ENCODE results near the gene NOTCH4.

NOTCH4 gene

GRCh38 chr6:32158052-32158451 lies 65.8 kb downstream of the NOTCH4 start:
- no peaks in the 10 kb centered on the region for H3K4me1 ChIP-seq (ENCODE audit: control insufficient read depth, insufficient read depth, low read length)
- TF ChIP-seq ZBTB8A (tag by site-specific recombination; IDR thresholded peaks at IDR 0.05) (no peak), ZNF529 (tag by site-specific recombination; IDR thresholded peaks at IDR 0.05; ENCODE audit: insufficient replicate concordance) (peak; percentile 100)
- H3K36me3 ChIP-seq (ENCODE audit: control insufficient read depth in 2 of 2, insufficient read depth in 1 of 2, low read length in 2 of 2): peaks cover 29 to 54% of the 10 kb centered on the region in 2 experiments
- H3K9me3 ChIP-seq (ENCODE audit: control insufficient read depth, insufficient read depth, low read depth, low read length): no peaks in the 10 kb centered on the region
- no peak overlapping the region for H3K4me3 ChIP-seq (ENCODE audit: low read depth, low read length)
- ChIA-PET POLR2A (interaction anchor here (1.1 to 1.4 kb wide), 3 partner anchors 30 to 82 kb away, joined by 3 to 5 read pairs (median 4); partner anchors contain the start of gene ATF6B), CTCF (interaction anchor here (0.6 to 1.4 kb wide), 4 partner anchors 25 to 39 kb away, joined by 3 to 5 read pairs (median 3); no protein-coding TSS in a partner anchor)
- no peak overlapping the region for H3K27ac ChIP-seq (ENCODE audit: extremely low read depth, low read depth, low read length)

DNA sequence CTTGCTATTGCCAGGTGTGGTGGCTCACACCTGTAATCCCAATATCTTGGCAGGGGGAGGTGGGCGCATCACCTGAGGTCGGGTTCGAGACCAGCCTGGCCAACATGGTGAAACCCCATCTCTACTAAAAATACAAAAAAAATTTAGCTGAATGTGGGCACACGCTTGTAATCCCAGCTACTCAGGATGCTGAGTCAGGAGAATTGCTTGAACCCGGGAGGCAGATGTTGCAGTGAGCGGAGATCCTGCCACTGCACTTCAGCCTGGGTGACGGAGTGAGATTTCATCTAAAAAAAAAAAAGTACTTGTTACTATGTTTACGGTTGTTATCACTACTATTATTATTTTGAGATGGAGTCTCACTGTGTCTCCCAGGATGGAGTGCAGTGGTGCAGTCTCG lies 67.0 kb downstream of the NOTCH4 start:
- no peak for TF ChIP-seq ZNF837 (tag by site-specific recombination; IDR thresholded peaks at IDR 0.05)
- no peak for TF ChIP-seq ZNF701 (tag by site-specific recombination; IDR thresholded peaks at IDR 0.05)
- no peak for TF ChIP-seq ZNF121 (tag by site-specific recombination; IDR thresholded peaks at IDR 0.05)
- TF ChIP-seq ZNF658 (tag by site-specific recombination; IDR thresholded peaks at IDR 0.05): no peak
- no peak for TF ChIP-seq ZNF132 (tag by site-specific recombination; IDR thresholded peaks at IDR 0.05; ENCODE audit: borderline replicate concordance)
- no peaks in the 10 kb centered on the region for H3K9me3 ChIP-seq (ENCODE audit: control insufficient read depth, insufficient read depth, low read depth, low read length)
- ChIA-PET CTCF (interaction anchor here (1.8 kb wide), 1 partner anchor 39 kb away, joined by 6 read pairs; no protein-coding TSS in a partner anchor), POLR2A (no interaction called here)
- H3K4me1 ChIP-seq (ENCODE audit: control insufficient read depth, insufficient read depth, low read length): peaks cover 7% of the 10 kb centered on the region; the same call in 1 of the 2 replicates
- no peak overlapping the region for H3K4me3 ChIP-seq (ENCODE audit: low read depth, low read length)
- H3K36me3 ChIP-seq (ENCODE audit: control insufficient read depth in 2 of 2, insufficient read depth in 1 of 2, low read length in 2 of 2): peaks cover 28 to 43% of the 10 kb centered on the region in 2 experiments
- H3K27ac ChIP-seq (ENCODE audit: extremely low read depth, low read depth, low read length): no peak overlapping the region

DNA sequence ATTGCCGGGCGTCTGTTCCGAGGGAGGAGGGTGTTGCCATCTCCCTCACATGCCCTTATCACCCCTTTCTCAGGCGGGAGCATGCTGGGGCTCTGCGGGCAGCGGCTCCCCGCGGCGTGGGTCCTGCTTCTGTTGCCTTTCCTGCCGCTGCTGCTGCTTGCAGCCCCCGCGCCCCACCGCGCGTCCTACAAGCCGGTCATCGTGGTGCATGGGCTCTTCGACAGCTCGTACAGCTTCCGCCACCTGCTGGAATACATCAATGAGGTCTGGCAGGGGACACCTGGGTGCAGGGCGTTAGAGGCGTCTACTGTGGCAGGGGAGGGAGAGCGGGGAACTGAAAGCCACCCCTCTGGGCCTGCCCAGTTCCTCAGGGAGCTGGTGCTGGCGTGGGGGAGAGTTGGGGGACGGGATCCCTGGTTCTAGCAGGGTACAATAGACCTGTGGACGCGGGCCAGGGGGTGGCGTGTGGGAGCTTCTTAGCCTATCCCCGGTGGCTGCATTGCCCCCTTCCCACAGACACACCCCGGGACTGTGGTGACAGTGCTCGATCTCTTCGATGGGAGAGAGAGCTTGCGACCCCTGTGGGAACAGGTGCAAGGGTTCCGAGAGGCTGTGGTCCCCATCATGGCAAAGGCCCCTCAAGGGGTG lies 69.2 kb downstream of the NOTCH4 start:
- POLR2A ChIA-PET: interaction anchor here (0.6 to 1.2 kb wide), 6 partner anchors 12 to 51 kb away, joined by 3 to 8 read pairs (median 4); partner anchors contain the start of genes ATF6B and FKBPL
- Histone ChIP-seq H3K27ac (ENCODE audit: extremely low read depth, low read depth, low read length) (peak overlapping the region; percentile 80), H3K9me3 (ENCODE audit: control insufficient read depth, insufficient read depth, low read depth, low read length) (no peaks in the 10 kb centered on the region), H3K4me3 (ENCODE audit: low read depth, low read length) (peak overlapping the region; percentile 66), H3K36me3 (ENCODE audit: control insufficient read depth in 2 of 2, insufficient read depth in 1 of 2, low read length in 2 of 2) (peaks cover 22 to 41% of the 10 kb centered on the region in 2 experiments), H3K4me1 (ENCODE audit: control insufficient read depth, insufficient read depth, low read length) (peaks cover 7% of the 10 kb centered on the region; the same call in 1 of the 2 replicates)
- CTCF ChIA-PET: interaction anchor here (0.5 to 1.3 kb wide), 16 partner anchors 8 to 893 kb away, joined by 3 to 21 read pairs (median 4); partner anchors contain the start of genes ATF6B, EGFL8 and FKBPL
- TF ChIP-seq ZNF596 (tag by site-specific recombination; IDR thresholded peaks at IDR 0.05): no peak
- TF ChIP-seq YY1 (tag by site-specific recombination; IDR thresholded peaks at IDR 0.05): no peak
- peak; percentile 86 for TF ChIP-seq ZNF449 (tag by site-specific recombination; IDR thresholded peaks at IDR 0.05)
- no peak for TF ChIP-seq ZNF777 (tag by site-specific recombination; IDR thresholded peaks at IDR 0.05; ENCODE audit: borderline replicate concordance)
- no peak for TF ChIP-seq ZNF248 (tag by site-specific recombination; IDR thresholded peaks at IDR 0.05)
- TF ChIP-seq ZNF521 (tag by site-specific recombination; IDR thresholded peaks at IDR 0.05): no peak
- TF ChIP-seq KLF1 (tag by site-specific recombination; IDR thresholded peaks at IDR 0.05): peak; percentile 36; the same call in 1 of the 2 replicates
- TF ChIP-seq, protein P1, sequence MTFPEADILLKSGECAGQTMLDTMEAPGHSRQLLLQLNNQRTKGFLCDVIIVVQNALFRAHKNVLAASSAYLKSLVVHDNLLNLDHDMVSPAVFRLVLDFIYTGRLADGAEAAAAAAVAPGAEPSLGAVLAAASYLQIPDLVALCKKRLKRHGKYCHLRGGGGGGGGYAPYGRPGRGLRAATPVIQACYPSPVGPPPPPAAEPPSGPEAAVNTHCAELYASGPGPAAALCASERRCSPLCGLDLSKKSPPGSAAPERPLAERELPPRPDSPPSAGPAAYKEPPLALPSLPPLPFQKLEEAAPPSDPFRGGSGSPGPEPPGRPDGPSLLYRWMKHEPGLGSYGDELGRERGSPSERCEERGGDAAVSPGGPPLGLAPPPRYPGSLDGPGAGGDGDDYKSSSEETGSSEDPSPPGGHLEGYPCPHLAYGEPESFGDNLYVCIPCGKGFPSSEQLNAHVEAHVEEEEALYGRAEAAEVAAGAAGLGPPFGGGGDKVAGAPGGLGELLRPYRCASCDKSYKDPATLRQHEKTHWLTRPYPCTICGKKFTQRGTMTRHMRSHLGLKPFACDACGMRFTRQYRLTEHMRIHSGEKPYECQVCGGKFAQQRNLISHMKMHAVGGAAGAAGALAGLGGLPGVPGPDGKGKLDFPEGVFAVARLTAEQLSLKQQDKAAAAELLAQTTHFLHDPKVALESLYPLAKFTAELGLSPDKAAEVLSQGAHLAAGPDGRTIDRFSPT (tag by site-specific recombination; IDR thresholded peaks at IDR 0.05): peak; percentile 38; the same call in 1 of the 2 replicates
- TF ChIP-seq CTCF (tag by site-specific recombination; IDR thresholded peaks at IDR 0.05): peak; percentile 93
- TF ChIP-seq ZBTB8A (tag by site-specific recombination; IDR thresholded peaks at IDR 0.05): peak; percentile 71
- no peak for TF ChIP-seq ZNF239 (tag by site-specific recombination; IDR thresholded peaks at IDR 0.05)
- no peak for TF ChIP-seq ZNF48 (tag by site-specific recombination; IDR thresholded peaks at IDR 0.05)
- no peak for TF ChIP-seq ZNF366 (tag by site-specific recombination; conservative IDR thresholded peaks at IDR 0.05)
- TF ChIP-seq HOXC10 (CRISPR knock-in tag; IDR thresholded peaks at IDR 0.05): 0 out of 2 replicates have a peak, but pooled peaks have one; percentile 15
- no peak for TF ChIP-seq ZBTB49 (tag by site-specific recombination; IDR thresholded peaks at IDR 0.05; ENCODE audit: low read depth)
- no peak for TF ChIP-seq ZNF560 (tag by site-specific recombination; IDR thresholded peaks at IDR 0.05; ENCODE audit: borderline replicate concordance)
- TF ChIP-seq ZNF2 (tag by site-specific recombination; IDR thresholded peaks at IDR 0.05): 0 out of 2 replicates have a peak, but pooled peaks have one; percentile 16

Data from HEK293 (cell line).